TTC549 (cell line): ENCODE data around the gene CYTH3.

ENCODE experiments used
- FAIRE-seq: peaks from 2 replicates; lab custom pipeline; 2012; peaks lifted over from hg19 to GRCh38; lab: Jason Lieb, UNC

Gene CYTH3

DNA sequence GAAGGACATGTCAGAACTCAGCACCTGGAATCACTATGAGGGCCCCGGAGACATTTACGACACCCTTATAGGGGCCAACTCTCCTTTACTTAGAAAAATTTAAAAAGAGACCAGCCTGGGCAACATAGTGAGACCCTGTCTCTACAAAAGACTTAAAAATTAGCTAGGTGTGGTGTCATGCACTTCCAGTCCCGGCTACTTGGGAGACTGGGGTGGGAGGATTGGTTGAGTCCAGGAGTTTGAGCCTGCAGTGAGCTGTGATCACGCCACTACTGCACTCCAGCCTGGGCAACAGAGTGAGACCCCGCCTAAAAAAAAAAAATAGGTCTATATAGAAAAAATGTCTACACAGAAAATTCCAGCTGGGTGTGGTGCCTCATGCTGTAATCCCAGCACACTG, 7.5 kb upstream of the CYTH3 start:
- FAIRE-seq = no peak

DNA sequence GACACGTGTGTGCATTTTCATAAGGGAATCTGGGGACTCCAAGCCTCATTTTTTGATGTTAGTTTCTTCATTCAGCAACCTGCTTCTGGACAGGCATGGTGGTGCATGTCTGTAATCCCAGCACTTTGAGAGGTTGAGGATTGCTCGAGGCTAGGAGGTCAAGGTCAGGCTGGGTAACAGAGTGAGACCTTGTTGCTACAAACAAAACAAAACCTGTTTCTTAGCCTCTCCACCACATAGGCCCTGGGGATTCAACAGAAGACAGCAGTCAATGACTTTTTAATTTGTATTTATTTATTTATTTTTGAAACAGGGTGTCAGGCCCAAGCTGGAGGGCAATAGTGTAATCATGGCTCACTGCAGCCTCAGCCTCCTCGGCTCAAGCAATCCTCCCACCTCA, 6.9 kb upstream of the CYTH3 start:
- no peak for FAIRE-seq

DNA sequence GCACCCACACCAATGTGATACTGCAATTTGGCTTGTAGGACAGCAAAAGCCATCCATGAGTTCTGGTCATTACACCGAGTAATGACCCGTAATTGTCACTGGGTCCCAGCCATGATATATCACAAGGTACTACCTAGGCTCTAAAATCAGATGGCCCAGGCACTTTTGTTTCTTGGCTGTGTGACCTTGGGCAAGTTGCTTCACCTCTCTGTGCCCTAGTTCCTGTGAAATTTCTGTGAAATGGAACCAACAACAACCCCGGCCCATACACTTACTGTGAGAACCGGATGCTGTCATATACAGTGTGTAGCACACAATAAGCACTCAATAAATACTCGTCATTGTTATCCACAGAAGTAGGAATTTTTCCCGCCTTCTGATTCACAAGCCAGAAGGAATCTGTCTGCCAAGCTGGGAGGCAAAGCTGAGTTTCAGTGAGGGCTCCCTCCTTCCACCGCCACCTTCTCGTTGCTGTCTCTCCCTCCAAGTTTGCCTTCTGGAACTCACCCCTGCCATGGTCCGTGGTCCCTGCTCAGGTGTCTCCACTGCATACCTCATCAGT, 6.4 kb upstream of the CYTH3 start:
- FAIRE-seq = no peak

DNA sequence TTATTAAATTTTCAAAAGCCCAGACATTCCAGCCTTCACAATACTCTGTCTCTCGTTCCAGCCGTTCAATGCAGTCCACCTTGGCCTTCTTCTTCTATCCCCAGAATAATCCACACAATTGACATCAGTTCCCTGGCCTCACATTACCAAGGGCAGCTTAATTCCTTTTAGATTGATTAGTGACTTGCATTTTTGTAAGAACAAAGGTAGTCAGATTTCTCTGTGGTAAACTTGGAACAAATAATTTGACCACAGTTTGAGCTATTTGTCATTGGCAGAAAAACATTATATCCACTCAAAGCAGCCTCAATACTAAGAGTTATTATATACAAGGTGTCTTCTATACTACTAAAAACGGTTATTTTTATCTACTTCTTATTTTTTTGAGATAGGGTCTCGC, 5.1 kb upstream of the CYTH3 start:
- no peak for FAIRE-seq

DNA sequence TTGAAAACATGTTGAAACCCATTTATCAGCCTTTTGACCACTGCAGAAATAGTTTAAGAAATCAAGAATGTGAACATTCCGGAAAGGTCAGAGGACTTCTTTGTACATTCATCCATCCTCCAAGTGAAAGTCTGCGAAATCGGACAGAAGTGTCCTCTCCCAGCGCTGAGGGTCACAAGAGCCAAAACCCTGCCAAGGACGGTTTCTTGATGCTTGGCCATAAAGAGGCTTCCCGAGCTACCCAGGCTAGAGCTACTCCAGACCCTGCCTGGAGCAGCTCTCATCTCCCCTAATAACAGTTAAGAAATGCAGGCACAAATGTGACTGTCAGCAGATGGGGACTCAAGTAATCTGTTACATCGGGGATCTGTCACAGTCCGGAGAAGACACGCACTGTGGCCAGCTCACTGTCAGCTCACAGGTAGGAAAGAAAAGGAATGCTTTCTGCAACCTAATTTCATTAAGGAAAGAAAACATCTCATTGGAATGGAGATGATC, 4.5 kb upstream of the CYTH3 start:
- FAIRE-seq = no peak

DNA sequence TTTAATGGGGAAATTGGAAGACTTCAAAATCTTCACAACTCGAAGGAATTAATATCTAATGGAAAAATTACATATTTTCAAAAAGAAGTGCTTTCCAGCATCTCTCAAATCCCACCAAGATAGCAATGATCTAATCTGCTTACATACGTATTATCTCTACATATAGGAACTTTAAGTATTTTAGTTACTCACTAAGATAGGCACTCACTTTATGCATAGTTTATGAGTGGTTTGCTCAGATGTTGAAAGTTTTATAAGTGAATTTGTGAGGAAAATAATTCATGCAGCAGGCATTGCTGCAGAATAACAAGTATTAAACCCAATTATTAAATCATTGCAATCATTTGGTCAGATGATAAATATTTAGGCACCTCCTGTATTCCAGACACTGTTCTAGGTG, 2.3 kb upstream of the CYTH3 start:
- no peak for FAIRE-seq

DNA sequence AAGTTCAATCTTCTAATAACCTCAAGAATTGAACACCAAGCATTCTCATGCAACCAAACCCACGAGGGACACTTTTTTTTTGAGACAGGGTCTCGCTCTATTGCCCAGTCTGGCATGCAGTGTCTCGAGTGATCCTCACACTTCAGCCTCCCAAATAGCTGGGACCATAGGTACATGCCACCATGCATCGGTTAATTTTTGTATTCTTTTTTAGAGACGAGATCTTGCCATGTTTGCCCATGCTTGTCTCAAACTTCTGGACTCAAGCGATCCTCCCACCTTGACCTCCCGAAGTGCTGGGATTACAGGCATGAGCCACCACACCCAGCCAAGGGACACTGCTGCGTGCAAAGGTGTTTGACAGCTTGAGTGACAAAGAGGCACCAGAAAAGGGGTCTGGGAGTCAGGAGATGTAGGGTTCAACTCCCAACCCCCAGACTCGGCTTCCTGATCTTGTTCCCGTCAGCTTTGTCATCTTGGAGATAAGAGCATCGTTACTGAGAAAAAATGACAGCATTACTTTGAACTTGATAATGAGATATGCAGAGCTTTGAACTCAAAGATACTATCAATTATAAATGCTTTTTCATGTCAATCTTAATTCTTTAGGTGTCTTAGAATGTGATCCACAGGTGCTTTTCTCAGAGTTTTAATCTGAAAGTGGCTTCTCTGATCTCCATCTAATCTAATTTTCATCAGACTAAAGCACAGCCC, 1.6 kb upstream of the CYTH3 start:
- FAIRE-seq = no peak

DNA sequence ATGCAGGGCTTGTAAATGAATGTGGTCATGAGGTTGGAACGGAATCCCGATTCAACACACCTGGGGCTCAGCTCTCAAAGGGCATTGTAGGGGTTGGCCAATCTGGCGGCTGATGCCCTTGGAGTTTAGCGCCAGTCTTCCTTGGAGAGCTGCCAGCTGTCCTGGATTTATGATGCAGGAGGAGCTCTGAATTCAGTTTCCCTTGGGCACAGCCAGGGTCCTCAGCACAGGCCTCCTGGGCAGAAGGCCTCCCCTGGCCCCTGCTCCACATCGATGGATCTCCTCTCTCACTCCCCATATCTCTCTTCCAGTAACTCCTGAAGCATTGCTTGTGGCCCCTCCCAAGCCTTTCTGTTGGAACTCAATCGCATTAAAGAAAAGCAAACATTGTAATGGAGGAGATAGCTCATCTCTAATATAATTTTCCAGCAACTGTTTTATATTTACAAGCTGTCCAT, 985 bp upstream of the CYTH3 start:
- no peak for FAIRE-seq

DNA sequence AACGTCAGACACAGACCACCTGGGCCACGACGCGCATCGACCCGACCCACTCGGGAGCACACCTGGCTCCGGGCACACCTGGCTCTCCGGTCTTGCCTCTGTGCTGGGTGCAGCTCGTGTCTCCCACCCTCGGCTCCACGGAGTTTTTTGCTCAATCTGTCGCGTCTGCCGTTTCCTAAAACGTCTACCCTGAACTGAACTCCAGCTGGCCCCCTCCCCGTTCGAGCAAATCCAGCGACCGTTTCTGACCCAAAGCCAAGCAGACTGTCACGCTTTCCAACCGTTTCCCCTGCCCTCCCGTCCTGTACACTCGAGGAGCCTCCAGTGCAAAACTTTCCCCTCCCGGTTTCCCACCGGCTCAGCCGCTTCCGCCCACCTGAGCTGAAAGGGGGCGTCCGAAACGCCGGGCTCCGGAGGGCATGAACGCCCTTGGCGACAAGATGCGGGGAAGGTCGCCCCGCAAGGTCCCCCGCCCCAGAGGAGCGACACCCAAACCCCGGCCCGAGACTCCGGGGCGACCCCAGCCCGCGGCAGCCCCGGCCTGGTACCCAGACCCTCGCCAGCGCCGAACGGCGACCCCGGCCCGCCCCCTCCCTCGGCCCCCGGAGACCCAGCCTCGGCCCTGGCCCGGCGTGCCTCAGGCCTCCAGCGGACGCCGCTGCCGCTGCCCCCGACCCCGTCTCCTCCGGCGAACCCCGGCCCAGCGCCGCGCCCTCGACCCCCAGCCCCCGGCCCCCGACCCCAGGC, 557 bp downstream of the CYTH3 start:
- no peak for FAIRE-seq

DNA sequence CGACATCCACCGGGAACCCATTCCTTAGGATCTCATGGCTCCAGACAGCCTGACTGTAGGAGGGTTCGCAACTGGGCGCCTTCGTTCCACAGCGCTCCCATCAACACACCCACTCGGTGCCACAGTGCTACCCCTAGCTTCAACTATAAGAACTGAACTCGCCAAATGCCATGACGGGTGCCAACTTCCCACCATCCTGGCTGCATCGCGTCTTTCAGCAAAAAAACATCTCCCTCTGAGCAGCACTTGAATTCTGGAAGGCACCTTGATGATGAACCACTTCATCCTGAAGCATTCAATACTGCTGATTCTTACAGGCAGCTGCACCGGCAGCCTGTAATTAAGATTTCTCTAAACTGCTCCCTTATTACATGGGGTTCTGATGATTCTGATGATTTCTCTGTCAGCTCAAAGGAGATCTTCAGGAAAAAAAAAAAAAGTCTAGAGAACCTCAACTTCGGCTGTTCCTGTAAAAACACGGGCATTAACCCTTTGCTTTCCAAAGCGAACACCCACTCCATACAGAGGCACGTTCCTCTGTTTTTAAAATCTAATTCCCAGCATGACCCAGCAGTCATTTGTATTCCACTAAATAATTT, 1.3 kb downstream of the CYTH3 start:
- FAIRE-seq = no peak

DNA sequence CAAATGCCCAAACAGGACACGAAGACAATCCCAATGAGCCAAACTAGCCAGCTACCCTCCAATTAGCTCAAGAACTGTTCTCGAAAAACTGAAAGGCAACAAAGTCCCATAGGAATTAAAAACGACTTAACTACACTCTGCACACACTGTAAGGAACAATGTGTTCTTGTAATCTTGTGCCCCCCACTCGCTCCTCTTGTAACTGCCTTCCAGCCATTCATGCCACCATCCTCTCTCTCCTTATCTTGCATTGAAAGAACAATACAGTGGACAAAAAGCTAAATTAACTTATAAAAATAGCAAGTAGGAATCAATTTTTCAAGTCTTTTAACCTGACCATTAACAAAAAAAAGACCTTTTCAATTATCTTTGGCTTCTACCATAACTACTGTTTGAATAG, 2.9 kb downstream of the CYTH3 start:
- no peak for FAIRE-seq

DNA sequence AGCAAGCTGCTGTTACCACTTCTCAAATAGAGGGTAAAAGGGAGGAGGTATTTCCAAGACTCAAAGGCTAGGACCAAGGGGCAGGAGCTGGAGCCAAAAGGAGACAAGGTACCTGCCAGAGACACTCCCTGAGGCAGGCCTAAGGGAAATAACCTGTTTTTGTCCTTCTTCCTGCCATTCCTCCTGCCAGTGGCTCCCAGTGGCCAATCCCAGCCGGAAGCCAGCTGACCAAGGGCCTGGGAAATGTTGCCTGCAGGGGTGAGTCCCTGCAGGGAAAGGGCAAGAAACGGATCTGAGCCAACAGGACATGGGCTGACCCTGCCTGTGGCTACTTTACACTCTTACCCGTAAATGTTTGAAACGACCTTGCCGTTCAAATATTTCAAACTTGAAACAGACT, 3.5 kb downstream of the CYTH3 start:
- no peak for FAIRE-seq

DNA sequence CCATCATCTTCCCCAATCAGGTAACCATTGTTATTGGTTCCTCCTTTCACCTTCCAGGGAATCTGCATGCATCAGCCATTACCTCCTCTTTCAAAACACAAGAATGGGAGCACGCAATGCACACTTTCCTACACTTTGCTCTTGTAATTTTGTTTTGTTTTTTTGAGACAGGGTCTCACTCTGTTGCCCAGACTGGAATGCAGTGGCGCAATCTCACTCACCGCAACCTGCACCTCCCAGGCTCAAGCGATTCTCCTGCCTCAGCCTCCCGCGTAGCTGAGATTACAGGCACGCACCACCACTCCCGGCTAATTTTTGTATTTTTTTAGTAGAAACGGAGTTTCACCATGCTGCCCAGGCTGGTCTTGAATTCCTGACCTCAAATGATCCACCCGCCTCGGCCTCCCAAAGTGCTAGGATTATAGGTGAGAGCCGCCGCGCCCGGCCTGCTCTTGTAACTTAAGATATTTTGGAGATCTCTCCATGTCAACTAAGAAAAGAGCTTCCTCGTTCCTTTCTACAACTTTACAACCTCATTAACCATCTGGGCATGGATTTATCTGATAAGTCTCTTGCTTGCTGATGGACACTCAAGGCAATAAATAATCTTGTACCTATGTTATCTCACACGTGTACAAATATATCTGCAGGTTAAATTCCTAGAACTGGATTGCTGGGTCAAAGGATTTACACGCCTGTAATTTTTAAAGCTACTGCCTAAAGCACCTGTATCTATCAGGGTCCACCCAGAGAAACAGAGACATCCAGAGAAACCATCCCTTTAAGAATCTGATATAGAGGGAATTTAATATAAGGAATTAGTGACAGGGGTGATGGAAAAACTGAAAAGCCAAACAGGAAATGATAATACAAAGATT, 4.2 kb downstream of the CYTH3 start:
- FAIRE-seq = no peak

DNA sequence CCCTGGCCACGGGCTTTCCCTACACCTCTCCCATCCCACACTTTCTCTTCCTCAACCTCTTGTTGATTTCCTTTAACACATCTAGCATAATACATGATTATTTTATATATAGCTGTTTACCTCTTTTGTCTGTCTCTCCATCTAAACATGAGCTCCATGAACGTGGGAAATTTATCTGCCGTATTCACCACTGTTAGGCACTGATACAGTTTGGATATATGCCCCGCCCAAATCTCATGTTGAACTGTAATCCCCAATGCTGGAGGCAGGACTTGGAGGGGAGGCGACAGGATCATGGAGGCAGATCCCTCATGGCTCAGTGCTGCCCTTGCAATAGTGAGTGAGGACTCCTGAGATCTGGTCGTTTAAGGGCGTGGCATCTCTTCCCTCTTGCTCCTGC, 5.7 kb downstream of the CYTH3 start:
- no peak for FAIRE-seq

DNA sequence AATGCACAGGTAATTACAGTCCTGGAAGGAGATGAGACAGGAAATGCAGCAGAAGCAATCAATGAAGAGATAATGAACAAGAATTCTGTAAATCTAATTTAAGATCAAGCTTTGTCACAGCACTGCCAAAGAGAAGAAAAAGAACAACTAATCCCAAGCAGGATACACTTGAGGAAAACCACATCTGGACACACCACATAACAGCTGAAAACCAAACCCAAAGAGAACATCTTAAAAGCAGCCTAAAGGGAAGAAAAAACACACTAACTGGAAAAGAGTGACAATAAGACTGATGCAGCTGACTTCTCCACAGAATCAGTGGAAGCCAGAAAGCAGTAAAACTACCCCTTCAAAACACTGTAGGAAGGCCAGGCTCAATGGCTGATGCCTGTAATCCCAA, 10.2 kb downstream of the CYTH3 start:
- FAIRE-seq = no peak

DNA sequence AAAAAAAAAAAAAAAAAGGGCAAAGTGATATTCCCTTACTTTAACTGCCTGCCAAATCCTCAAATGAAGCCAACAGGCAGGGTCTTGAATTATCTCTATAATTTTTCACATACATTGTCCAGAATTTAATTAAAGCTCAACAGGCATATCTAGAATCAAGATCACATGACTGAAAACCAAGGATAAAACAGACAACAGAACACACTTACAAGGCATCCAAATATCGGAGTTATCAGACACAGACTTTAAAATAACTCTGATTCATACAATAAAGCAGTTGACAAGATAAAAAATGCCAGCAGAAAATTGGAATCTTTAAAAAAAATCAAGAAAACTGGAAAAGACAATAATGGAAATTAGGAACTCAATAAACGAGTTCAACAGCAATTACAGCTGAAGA, 10.7 kb downstream of the CYTH3 start:
- no peak for FAIRE-seq

DNA sequence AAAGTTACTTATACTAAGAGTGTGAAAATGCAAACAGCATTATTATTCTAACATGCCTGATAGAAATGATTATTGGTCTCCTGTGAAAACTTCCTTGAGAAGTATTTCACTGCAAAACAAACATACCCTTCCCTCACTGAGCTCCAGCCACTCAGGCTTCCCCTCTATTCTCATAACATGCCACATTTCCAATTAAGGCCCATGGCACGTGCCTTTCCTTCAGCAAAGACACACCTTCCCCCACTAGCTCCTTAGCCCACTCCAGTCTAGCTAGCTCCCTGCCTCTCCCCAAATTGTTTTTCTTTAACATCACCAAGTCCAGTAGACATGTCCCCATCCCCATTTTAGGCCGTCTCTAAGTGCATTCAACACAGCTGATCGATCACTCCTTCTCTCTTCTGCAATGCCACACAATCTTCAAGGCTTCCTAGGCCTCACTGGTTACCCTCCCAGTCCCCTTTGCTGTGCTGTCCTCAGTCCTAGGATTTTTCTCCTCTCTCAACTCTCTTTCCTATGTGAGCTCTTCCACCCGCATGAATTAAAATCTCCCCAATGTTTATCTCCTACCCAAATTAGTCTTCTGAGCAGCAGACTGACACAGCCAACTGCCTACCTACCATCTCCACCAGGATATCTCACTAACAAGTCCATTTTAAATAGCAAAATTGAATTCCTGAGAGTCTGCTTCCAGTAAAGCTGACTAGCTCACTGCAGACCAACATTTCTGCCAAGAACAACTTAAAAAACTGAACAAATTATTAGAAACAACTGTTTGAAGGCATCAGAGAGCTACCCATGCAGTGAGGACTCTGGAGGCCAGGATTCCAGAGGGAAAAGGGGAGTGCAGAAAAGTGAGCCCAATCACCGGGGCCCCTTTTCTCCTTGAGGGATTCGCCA, 11.9 kb downstream of the CYTH3 start:
- no peak for FAIRE-seq

DNA sequence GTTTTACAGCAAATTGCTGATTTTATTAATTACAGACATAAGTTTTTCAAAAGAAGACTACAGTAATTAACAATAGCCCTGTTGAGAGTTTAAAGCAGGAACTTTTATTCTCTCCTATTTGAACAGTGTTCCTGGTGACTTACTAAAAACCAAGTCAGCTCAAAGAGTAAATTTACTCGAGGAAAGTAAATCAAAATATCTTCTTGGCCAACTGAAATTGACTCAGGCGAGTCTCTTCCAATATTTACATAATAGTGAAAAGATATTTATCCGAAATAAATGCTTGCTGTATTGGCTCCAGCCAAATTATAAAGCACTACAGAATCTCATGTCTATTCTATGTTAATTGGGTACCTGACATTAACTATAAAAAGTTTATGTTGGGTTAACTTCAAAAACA, 13.2 kb downstream of the CYTH3 start:
- no peak for FAIRE-seq

DNA sequence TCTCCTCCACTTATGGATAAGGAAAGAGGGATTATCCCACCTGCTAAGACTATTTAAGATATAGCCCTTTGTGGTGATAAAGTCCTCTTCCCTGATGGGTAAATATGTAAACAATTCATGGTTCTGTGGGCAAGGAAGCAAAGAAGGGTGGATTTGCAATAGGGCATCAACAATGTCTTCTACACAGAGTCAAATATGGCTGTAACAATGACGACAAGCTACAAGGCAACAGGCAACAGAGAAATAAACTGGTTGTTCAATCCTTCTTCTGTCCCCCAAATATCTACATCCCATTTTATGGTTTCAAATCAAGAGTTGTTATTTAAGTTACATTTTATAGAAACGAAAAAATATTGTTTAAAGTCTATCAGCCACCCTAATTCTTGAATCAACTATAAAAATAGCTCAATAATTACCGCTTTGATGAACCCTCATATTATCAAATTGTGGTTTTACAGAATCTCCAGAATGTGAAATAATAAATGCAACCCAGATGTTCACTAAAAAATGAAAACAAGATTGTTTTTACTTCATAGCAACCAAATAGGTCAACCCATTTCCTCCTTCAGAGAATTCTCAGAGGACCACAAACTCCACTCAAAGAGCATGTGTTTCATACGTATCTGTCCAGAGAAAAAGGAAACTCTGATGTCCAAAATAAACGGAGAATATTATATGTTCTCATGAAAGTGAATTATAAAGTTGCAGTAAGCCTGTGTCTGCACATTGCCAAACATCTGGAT, 13.8 kb downstream of the CYTH3 start:
- no peak for FAIRE-seq

DNA sequence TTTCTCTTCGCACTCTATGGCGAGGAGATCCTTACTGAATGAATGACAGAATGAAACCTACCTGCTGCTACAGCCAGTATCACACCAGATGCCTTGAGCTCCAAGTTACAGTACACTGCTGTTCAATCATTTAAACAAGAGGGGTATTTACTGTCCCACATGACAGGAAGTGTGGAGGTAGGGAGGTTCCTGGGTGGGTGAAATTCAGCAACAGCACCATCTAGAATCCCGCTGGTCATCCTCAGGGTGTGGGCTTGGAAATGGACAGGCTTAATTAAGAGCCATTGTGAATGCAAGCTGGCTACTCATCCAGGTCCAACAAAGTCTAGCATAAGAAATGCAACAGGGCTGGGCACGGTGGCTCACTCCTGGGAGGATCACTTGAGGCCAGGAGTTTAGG, 14.7 kb downstream of the CYTH3 start:
- no peak for FAIRE-seq
